Middle frontal gyrus (tissue), 1 donor: ENCODE measurements around the gene CDC14A.
"Not testable (repeated sequence)": the region's sequence is repeated elsewhere in the genome, so short reads cannot be mapped to it uniquely, and the experiment has no call there.

Experiments used
- DNase-seq: peaks from one replicate; pipeline ENCODE4 v3.0.0-alpha.2; 2015; ENCODE audit warnings: low spot score; ENCODE audit errors: extremely low spot score

CDC14A gene

GRCh38 chr1:100335436-100335835 is 16.9 kb upstream of the CDC14A start:
- DNase-seq: no peak

- DNase-seq: not testable (repeated sequence)
These were observed 14.4 kb upstream of the CDC14A start for GRCh38 chr1:100337878-100338277.

GRCh38 chr1:100339735-100340134 is 12.6 kb upstream of the CDC14A start:
- DNase-seq: not testable (repeated sequence)

GRCh38 chr1:100340494-100340893 is 11.8 kb upstream of the CDC14A start:
- DNase-seq: no peak

GRCh38 chr1:100342348-100342747 is 10.0 kb upstream of the CDC14A start:
- DNase-seq: no peak

- no peak for DNase-seq
These were observed 8.4 kb upstream of the CDC14A start for GRCh38 chr1:100343897-100344296.

- DNase-seq: no peak
These were observed 7.5 kb upstream of the CDC14A start for GRCh38 chr1:100344774-100345173.

- no peak for DNase-seq
These were observed 5.9 kb upstream of the CDC14A start for GRCh38 chr1:100346387-100346786.

GRCh38 chr1:100347009-100347966 is 5.0 kb upstream of the CDC14A start:
- no peak for DNase-seq

- DNase-seq: no peak
These were observed 3.7 kb upstream of the CDC14A start for GRCh38 chr1:100348549-100349144.

- DNase-seq: no peak
These were observed 3.1 kb upstream of the CDC14A start for GRCh38 chr1:100349246-100349645.

GRCh38 chr1:100350787-100351094 is 1.6 kb upstream of the CDC14A start:
- DNase-seq: no peak

- peak; percentile 62 for DNase-seq
These were observed 1.0 kb upstream of the CDC14A start for GRCh38 chr1:100351095-100351887.

GRCh38 chr1:100353071-100353801 is 930 bp downstream of the CDC14A start:
- no peak for DNase-seq

GRCh38 chr1:100353988-100354387 is 1.7 kb downstream of the CDC14A start:
- DNase-seq: no peak

- no peak for DNase-seq
These were observed 2.7 kb downstream of the CDC14A start for GRCh38 chr1:100354971-100355394.

- DNase-seq: no peak
These were observed 5.9 kb downstream of the CDC14A start for GRCh38 chr1:100358210-100358609.

GRCh38 chr1:100359139-100359538 is 6.8 kb downstream of the CDC14A start:
- DNase-seq: no peak

- DNase-seq: no peak
These were observed 8.6 kb downstream of the CDC14A start for GRCh38 chr1:100360790-100361510.

- DNase-seq: no peak
These were observed 9.3 kb downstream of the CDC14A start for GRCh38 chr1:100361511-100362089.
